GM12878 (cell line): ENCODE measurements around the gene ABL1. TPM values are rescaled to one million over a fixed set of nuclear protein-coding genes. Genes with fewer than 3 reads are reported as not detected.

Experiments used
- ATAC-seq: fragments of 200-7000 bp; cut with Tn5 transposase; 3 replicates; pipeline ENCODE4 v1.9.1; 2020; ENCODE audit warnings: mild to moderate bottlenecking, moderate library complexity
- BruUV-seq: library from RNA; stranded (reverse); fragments of 400-500 nt; replicated peaks from 2 replicates; lab custom pipeline; 2021; lab: Mats Ljungman, UMichigan
- CTCF ChIA-PET: fragments of 300-600 bp; sonication (Branson Sonifier 250); formaldehyde crosslinking; extraction: SDS; loops from one replicate; lab custom pipeline; 2021; ENCODE audit warnings: inconsistent platforms; lab: Yijun Ruan, JAX
- POLR2A ChIA-PET: fragments of 350-600 bp; formaldehyde crosslinking; extraction: SDS; loops from one replicate; lab custom pipeline; 2021; ENCODE audit warnings: inconsistent platforms; lab: Charles Lee
- RAD21 ChIA-PET: fragments of 300-600 bp; sonication (Branson Sonifier 250); formaldehyde crosslinking; loops from one replicate; lab custom pipeline; 2023; ENCODE audit warnings: antibody characterized with exemption; ENCODE audit not compliant: unreplicated experiment; lab: Charles Lee
- SMC1A ChIA-PET: fragments of 300-600 bp; sonication (Branson Sonifier 250); formaldehyde crosslinking; loops from one replicate; lab custom pipeline; 2023; ENCODE audit not compliant: unreplicated experiment, uncharacterized antibody; lab: Charles Lee
- DNase-seq: peaks from one replicate; pipeline ENCODE4 v3.0.0-alpha.2; 2011; ENCODE audit warnings: low read depth, low spot score
- FAIRE-seq: peaks from 3 replicates; lab custom pipeline; 2011; peaks lifted over from hg19 to GRCh38; lab: Jason Lieb, UNC
- H2AFZ ChIP-seq: 2 replicates; pipeline ENCODE4 v1.6.0; 2011; ENCODE audit warnings: low read depth, low read length, control low read depth; ENCODE audit not compliant: control insufficient read depth
- H3K27ac ChIP-seq: 2 replicates; pipeline ENCODE4 v1.5.1; 2011; ENCODE audit warnings: control low read depth; ENCODE audit not compliant: control insufficient read depth, insufficient read depth
- H3K27me3 ChIP-seq, 2 experiments: replicated peaks in 1 of 2; 2 replicates each; pipeline versions ENCODE4 v1.6.0 to v1.6.1; 2011; ENCODE audit warnings: low read length in 1 of 2; ENCODE audit not compliant: control insufficient read depth in 2 of 2, insufficient read depth in 2 of 2
- H3K36me3 ChIP-seq, 2 experiments: 2 replicates each; pipeline ENCODE4 v1.5.1; 2011; ENCODE audit warnings: low read length in 1 of 2; ENCODE audit not compliant: control insufficient read depth in 2 of 2, insufficient read depth in 2 of 2
- H3K4me1 ChIP-seq: 2 replicates; pipeline ENCODE4 v1.6.1; 2011; ENCODE audit warnings: mild to moderate bottlenecking, low read length, moderate library complexity, mixed read lengths; ENCODE audit not compliant: control insufficient read depth, insufficient read depth
- H3K4me2 ChIP-seq: 2 replicates; pipeline ENCODE4 v1.6.0; 2011; ENCODE audit warnings: control low read depth; ENCODE audit not compliant: control insufficient read depth, insufficient read depth
- H3K4me3 ChIP-seq: fragments of 200-600 bp; sonication (generic); 2 replicates; pipeline ENCODE4 v1.5.1; 2016
- H3K79me2 ChIP-seq: 2 replicates; pipeline ENCODE4 v1.6.0; 2011; ENCODE audit warnings: low read length; ENCODE audit not compliant: control insufficient read depth, insufficient read depth
- H3K9ac ChIP-seq: 2 replicates; pipeline ENCODE4 v1.8.0; 2011; ENCODE audit warnings: low read length, control low read depth, mixed read lengths; ENCODE audit not compliant: control insufficient read depth, insufficient read depth
- H3K9me3 ChIP-seq: replicated peaks from 3 replicates; pipeline ENCODE4 v1.5.1; 2011; ENCODE audit warnings: mild to moderate bottlenecking, low read length; ENCODE audit not compliant: control insufficient read depth, insufficient read depth
- H4K20me1 ChIP-seq: 2 replicates; pipeline ENCODE4 v1.6.0; 2011; ENCODE audit not compliant: control insufficient read depth, insufficient read depth
- ETV6 ChIP-seq, 2 experiments: fragments of 450-650 bp in 1 of 2; IDR thresholded peaks in 1 of 2; conservative IDR thresholded peaks in 1 of 2; 2 replicates each; pipeline ENCODE4 v1.6.1; 2014; ENCODE audit warnings: antibody characterized with exemption in 1 of 2, borderline replicate concordance in 1 of 2, low read depth in 1 of 2, mild to moderate bottlenecking in 1 of 2, moderate library complexity in 1 of 2
- FOS ChIP-seq: IDR thresholded peaks from 3 replicates; pipeline ENCODE4 v1.6.1; 2011; ENCODE audit warnings: borderline replicate concordance; ENCODE audit not compliant: insufficient read length; ENCODE audit errors: extremely low read depth
- FOXK2 ChIP-seq: fragments of 450-650 bp; IDR thresholded peaks from 2 replicates; pipeline ENCODE4 v1.6.1; 2017; ENCODE audit warnings: mild to moderate bottlenecking, moderate library complexity
- MEF2A ChIP-seq: IDR thresholded peaks from 2 replicates; pipeline ENCODE4 v1.6.1; 2011; ENCODE audit warnings: low read depth, mild to moderate bottlenecking, low read length, moderate library complexity; ENCODE audit not compliant: insufficient read depth
- MTA3 ChIP-seq: IDR thresholded peaks from 2 replicates; pipeline ENCODE4 v1.6.1; 2012; ENCODE audit warnings: low read length, inconsistent platforms, borderline replicate concordance
- NFXL1 ChIP-seq: fragments of 450-650 bp; IDR thresholded peaks from 2 replicates; pipeline ENCODE4 v1.6.1; 2017; ENCODE audit warnings: antibody characterized with exemption, mild to moderate bottlenecking, borderline replicate concordance
- PAX5 ChIP-seq: IDR thresholded peaks from 2 replicates; pipeline ENCODE4 v1.6.1; 2011; ENCODE audit warnings: low read depth, low read length, borderline replicate concordance
- PAX8 ChIP-seq: fragments of 450-650 bp; IDR thresholded peaks from 2 replicates; pipeline ENCODE4 v1.6.1; 2017; ENCODE audit warnings: mild to moderate bottlenecking, moderate library complexity
- RELA ChIP-seq: fragments of 450-650 bp; IDR thresholded peaks from 2 replicates; pipeline ENCODE4 v1.8.0; 2014; ENCODE audit warnings: borderline replicate concordance; ENCODE audit not compliant: partially characterized antibody
- SIX5 ChIP-seq: IDR thresholded peaks from 2 replicates; pipeline ENCODE4 v1.6.1; 2011; ENCODE audit warnings: mild to moderate bottlenecking, low read depth, low read length, moderate library complexity; ENCODE audit not compliant: severe bottlenecking
- TCF7 ChIP-seq: IDR thresholded peaks from 2 replicates; pipeline ENCODE4 v1.6.1; 2014; ENCODE audit warnings: antibody characterized with exemption, borderline replicate concordance
- USF2 ChIP-seq: IDR thresholded peaks from 2 replicates; pipeline ENCODE4 v1.6.1; 2011; ENCODE audit warnings: low read depth, low read length, improper control_type of control experiment, borderline replicate concordance
- WRNIP1 ChIP-seq: IDR thresholded peaks from 2 replicates; pipeline ENCODE4 v1.6.1; 2011; ENCODE audit warnings: low read depth, low read length, improper control_type of control experiment, borderline replicate concordance
- ZBED1 ChIP-seq: IDR thresholded peaks from 2 replicates; pipeline ENCODE4 v1.6.1; 2016; ENCODE audit warnings: borderline replicate concordance
- ZNF217 ChIP-seq: fragments of 450-650 bp; IDR thresholded peaks from 2 replicates; pipeline ENCODE4 v1.6.1; 2017; ENCODE audit warnings: antibody characterized with exemption, mild to moderate bottlenecking
- WGBS: methylation state at CpG from one replicate; pipeline ENCODE4 v1.1.6; 2016; ENCODE audit warnings: low lambda C conversion rate; ENCODE audit not compliant: insufficient replicate concordance, insufficient coverage; ENCODE audit errors: missing lambda C conversion rate; 5-methylcytosine and 5-hydroxymethylcytosine counted together
- in situ Hi-C: fragments of 300-500 bp; cut with MboI; formaldehyde crosslinking; loops from 9 replicates; pipeline ENCODE4 v1.14.3; 2018; ENCODE audit warnings: mixed read lengths
- intact Hi-C: fragments of 100-400 bp; cut with micrococcal nuclease; formaldehyde crosslinking; loops from one replicate; pipeline ENCODE4 v1.14.2; 2022; ENCODE audit not compliant: unreplicated experiment
- polyA plus RNA-seq, 11 experiments: library from polyadenylated mRNA; depleted of rRNA in 4 of 11; unstranded in 6 of 11; stranded (reverse) in 5 of 11; fragments of >200 nt; fragmentation: Nextera tagmentation in 4 of 11; fragmentation: Illumina TruSeq in 1 of 11; extraction: Ambion mirVana in 4 of 11; extraction: Trizol in 1 of 11; gene quantifications; 1 replicate in 1 of 11; 2 replicates in 10 of 11; pipeline versions ENCODE4 v1.2.1 to v1.2.3, GENCODE V29; 2011 to 2016; ENCODE audit warnings: inconsistent platforms in 2 of 11, missing spikeins in 2 of 11, low read depth in 1 of 11
- total RNA-seq, 4 experiments: library from RNA; depleted of rRNA in 3 of 4; stranded (reverse); fragments of >200 nt in 3 of 4; fragmentation: Illumina TruSeq in 1 of 4; extraction: Trizol in 1 of 4; gene quantifications; 2 replicates each; pipeline versions ENCODE4 v1.2.1 to v1.2.3, GENCODE V29; 2013 to 2021

The ABL1 gene
- total and polyA plus RNA-seq, 10 of the 15 experiments (the other 5 are each of a cell fraction or from before 2014, with no cell fraction given), result 0.79 to 51.5 (median 16.3) TPM

GRCh38 chr9:130852801-130853200 is 17.7 kb downstream of the ABL1 start:
- in situ Hi-C loops, result no loop called here
- no peaks in the 10 kb centered on the region; the same call in none of the 2 replicates for H3K79me2 ChIP-seq
- intact Hi-C loops, result no loop called here
- peaks cover 9 to 13% of the 10 kb centered on the region in 2 experiments for H3K36me3 ChIP-seq
- no peaks in the 10 kb centered on the region for H3K27me3 ChIP-seq
- H3K4me2 ChIP-seq, result no peak overlapping the region
- no peak for DNase-seq
- no peak for ATAC-seq
- no peaks in the 10 kb centered on the region for H4K20me1 ChIP-seq
- TF ChIP-seq FOS (no peak), TCF7 (no peak), ZBED1 (no peak), ZNF217 (no peak), NFXL1 (no peak), MEF2A (no peak), RELA (no peak), PAX8 (no peak), MTA3 (no peak), PAX5 (no peak), SIX5 (no peak), FOXK2 (no peak), WRNIP1 (no peak), USF2 (no peak), ETV6 (conservative IDR thresholded peaks at IDR 0.05 in 1 of 2, IDR thresholded peaks at IDR 0.05 in 1 of 2; ENCODE audit: borderline replicate concordance in 1 of 2, low read depth in 1 of 2) (no peak)
- ChIA-PET POLR2A (interaction anchor here (0.7 kb wide), 2 partner anchors 40 to 1722 kb away, joined by 3 read pairs; no protein-coding TSS in a partner anchor), RAD21 (interaction anchor here (1.6 kb wide), 1 partner anchor 39 kb away, joined by 4 read pairs; no protein-coding TSS in a partner anchor), SMC1A (interaction anchor here (0.7 kb wide), 2 partner anchors 17 to 27 kb away, joined by 3 read pairs; no protein-coding TSS in a partner anchor), CTCF (interaction anchor here (1.4 to 2.2 kb wide), 2 partner anchors 9 to 17 kb away, joined by 3 to 10 read pairs; no protein-coding TSS in a partner anchor)
- no peak overlapping the region for H3K4me3 ChIP-seq
- no peak overlapping the region for H3K27ac ChIP-seq
- no peak overlapping the region for H3K9ac ChIP-seq
- FAIRE-seq, result no peak
- WGBS, result 92% methylated on average over 7 of the region's 7 CpGs
- H3K4me1 ChIP-seq, result no peaks in the 10 kb centered on the region
- BruUV-seq, result no TSS peak
- no peaks in the 10 kb centered on the region for H3K9me3 ChIP-seq
- H2AFZ ChIP-seq, result no peak overlapping the region
